ELF-1 (cell line): ENCODE data around the gene IL21R.

ENCODE experiments used
- DNase-seq: peaks from one replicate; pipeline ENCODE4 v3.0.0-alpha.2; 2016; ENCODE audit warnings: low read depth, low spot score

IL21R gene

DNA sequence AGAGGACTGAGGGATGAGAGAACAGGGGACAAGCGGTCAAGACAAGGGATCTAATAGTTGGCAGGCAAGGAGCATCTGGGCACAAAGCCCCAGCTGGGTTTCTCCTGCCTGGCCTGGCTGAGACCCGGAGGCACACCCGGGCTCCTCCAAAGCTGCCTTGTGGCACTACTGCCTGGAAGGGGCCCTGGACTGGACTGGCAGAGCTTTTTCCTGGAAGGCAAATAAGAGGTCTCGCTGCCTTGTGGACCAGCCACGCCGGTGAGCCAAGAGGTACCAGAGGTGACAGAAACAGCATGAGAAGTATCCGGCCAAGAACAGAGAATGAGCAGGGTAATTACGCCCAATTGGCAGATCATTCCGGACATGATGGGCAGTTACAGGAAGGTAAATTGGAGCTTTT is 83.2 kb downstream of the IL21R start:
- DNase-seq, result no peak

DNA sequence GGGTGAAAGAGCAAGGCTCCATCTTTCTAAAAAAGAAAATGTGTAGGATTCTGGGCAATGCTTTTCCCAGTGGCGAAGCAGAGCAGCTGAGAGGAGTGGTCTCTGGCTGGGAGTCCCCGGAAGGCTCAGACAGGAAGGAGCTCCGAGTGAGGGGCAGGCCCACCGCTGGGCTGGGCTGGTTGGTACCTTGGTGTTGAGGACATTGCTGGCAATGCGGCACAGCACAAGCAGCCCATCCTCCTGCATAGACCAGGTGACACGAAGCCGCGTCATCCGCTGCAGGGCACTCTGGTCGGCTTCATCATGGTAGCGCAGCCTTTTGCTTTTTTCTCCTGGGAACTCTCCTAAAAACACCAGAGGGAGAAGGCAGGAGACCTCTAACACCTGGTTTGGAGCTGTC is 83.8 kb downstream of the IL21R start:
- DNase-seq, result no peak

DNA sequence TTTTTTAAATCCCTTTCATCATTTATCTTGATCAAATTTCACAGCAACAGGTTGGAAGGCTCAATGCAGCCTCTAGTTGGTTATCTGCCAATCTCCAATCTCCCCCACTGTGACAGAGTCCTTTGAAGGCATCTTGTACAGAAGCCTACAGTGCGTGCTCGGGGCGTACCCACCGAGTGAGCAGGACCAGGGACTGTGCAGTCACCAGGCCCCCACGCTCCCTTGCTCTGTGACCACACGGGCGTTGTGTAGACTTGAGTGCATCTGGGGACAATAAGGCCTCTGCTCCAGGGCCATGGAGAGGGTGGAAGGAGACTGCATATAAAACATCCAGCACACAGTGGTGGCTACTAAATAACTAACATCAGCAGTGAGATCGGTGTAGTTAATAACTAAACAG is 84.4 kb downstream of the IL21R start:
- DNase-seq, result no peak

DNA sequence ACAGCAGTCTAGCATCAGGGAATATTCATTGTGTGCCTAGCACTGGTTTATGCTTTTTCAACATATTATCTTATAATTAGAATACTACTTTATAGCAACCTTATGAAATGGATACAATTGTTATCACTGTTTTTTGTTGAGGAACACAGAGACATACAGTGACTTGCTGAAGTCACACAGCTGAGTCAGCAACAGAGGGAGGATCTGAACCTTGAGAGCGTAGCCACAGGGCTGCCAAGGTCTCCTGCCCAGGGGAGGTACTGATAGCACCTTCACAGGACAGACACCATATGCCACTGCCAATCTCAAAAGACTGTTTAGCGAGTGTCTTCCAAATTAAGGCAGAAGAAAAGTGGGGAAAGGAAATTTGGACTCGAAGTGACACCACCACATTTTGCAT is 84.8 kb downstream of the IL21R start:
- no peak for DNase-seq

DNA sequence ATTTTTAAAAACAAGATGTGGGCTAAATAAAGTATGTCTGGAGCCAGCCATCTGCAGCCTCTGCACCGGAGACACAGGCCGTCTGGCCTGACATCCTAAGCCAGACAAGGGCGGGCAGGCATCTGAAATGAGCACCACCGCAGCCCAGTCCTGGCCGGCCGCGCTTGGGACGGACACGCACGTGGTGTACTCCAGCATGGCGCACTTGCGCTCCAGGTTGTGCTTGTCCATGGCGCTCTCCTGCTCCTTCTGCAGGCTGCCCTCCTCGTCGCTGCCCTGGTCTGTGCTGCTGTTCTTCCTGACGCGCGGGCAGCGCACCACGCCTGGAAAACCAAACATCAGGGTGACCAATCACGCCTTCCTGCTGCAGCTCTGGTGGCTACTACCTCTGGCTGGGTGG is 87.4 kb downstream of the IL21R start:
- DNase-seq, result no peak

DNA sequence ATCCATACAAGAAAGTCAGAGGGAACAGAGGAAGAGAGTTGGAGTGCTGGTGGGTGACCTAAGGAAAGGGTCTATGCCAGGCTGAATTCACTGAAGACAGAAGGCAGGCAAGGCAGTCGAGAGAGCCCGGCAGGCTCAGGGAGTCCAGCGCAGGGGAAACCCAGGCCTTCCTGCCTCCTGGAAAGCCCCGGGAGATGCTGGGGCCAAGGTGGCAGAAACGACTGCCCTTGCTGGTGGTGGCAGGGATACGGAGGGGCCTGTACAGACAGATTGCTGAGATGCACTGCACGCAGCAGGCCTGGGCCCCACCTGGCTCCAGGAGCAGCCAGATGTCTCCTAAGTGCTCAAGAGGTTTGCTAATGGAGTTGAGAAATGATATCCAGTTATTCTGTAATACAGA is 87.9 kb downstream of the IL21R start:
- DNase-seq, result no peak

DNA sequence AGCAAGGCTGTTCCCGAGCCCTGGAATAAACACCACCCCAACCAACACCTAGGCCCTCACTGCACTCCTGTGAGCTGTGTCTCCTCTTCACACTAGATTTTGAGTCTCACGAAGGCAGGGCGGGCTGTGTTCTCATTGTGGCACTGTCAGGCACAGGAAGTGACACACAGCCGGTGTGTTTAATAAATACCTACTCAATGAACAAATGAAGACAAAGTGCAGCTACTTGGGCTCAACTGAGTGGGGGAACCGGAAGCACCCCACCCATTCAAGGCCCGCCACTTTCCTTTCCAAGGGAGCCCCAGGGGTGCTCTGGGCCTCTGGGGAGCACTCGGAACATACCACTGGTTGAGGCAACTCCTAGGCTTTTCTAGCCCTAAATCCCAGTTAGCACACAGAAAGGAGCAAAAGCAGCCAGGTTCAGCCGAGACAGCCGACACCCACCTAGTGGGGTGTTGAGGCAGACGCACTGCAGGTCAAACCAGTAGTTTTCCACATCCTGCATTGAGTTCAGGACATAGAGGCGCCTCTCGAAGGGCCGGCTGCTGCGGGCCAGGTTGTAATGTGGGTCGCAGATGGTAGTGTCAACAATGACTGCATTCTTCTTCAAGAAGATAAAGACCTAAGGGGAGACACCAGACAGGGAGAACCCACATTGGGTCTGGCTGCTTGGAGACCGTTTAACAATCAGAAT is 90.1 kb downstream of the IL21R start:
- DNase-seq, result no peak

DNA sequence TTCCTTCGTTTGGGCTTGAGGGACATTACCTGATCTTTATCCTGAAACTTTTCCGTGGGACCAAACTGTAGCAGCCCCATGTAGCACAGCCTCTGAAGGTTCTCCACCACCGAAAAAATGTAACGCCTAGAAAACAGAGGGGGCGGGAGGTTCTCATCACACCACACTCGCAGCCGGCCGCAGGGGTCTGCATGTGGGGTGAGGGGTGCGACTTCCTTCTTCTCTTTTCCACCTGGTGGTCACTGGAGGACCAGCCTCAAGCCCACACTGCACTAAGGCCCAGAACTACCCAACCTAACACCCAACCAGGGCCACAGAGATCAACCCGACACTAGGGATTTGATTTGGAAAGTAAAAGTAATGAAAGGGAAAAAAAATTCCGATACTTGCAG is 90.6 kb downstream of the IL21R start:
- no peak for DNase-seq

DNA sequence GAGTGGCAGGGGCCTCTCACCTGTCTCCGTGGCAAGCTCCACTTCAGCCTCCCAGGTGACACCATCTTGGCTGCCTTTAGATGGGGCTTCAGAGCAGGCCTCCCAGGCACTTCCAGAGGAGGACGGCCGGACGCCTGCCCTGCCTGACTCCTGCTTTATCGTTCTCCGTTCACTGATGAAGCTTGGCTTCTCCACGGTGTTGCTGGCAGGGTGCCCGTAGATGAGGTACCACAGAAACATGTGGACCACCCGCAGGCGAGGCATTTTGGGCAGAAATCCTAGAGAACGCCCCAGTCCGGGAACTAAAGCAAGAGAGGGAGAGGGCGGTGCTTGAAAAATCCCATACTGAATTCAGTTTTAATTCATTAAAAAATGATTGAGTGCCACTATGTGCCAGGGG is 93.2 kb downstream of the IL21R start:
- DNase-seq, result no peak

DNA sequence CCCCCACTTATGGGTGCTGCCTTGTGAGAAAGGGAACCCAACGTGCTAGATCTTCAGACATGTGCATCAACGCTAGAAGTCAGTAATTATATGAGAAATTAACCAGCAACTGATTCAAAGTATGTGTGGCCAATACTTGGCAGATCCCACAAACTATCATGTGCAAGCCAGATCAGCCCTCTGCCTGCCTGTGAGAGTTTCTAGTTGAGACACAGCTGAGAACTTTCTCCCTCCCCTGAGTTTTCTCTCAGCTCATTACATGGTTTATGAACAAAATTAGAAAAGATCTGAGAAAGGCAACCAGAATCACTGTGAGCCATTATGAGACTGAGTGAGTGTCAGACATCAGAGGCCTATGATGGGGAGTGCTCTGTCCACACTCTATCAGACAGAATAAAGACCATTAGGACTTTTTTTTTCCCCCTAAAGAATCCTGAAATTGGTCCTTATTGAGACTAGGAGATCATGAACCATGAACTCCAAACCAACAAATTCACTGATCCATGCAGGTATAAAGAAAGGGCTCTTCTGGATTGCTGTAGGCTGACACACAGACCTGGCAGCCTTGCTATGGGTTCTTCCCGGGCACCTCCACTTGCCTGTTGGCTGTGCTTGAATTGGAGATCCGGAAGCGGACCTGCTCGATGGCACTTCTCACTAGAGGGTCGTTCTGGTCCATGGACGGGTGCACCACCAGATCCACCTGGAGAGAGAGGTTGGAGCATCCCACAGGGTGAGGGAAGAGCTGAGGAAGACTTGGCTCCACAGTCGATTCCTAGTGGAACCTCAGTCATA is 96.3 kb downstream of the IL21R start:
- DNase-seq, result no peak

DNA sequence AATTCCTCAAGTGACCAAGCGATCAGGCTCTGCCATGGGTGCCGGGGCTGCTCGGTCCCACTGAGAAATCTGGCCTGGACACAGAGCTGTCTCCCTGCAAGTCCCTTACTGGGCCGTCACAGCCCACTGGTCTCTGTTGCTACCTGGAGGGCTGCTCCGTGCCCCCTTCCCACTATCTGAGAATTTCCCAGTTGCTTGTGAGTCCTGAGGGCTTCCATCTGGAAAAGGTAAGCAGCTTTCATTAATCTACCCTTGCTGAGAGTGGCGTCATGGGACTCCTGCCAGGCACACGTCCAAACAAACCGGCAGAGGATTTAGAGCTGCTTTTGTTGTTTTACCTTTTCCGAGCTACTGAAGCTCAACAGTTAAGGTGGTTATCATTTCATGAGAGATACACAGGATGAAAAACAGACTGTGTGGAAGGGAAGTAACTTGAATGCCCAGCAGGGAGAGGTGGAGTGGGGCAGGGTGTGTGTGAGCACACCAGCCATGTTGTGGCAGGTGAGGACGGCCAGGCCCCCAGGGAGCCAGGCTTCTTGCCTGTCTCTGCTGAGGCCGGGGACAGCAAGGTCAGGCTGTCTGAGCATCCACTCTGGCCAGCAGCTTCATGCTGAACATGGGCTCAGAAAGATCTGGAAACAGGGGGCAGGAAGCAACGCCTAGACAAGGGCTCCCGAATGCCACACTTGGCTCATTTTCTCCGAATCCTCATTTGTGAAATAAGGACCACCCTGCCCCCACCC is 97.1 kb downstream of the IL21R start:
- no peak for DNase-seq

DNA sequence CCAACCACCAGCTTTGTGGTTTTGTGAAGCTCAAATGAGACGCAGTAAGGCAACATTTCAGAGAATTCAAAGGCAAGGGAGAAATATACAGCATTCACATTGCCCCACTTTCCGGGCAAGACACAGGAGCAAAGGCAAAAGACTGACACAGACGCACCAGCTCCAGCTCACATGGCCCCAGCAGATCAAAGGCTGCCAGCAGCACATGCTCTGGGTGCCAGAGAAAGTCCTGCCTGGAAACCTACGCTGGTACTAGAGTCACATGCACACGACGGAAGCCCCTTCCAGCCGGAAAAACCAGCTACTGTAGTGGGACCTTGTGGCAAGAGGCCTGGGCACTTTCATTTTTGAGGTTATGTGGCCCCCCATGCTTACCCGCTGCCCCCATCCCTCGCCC is 97.7 kb downstream of the IL21R start:
- DNase-seq, result no peak

DNA sequence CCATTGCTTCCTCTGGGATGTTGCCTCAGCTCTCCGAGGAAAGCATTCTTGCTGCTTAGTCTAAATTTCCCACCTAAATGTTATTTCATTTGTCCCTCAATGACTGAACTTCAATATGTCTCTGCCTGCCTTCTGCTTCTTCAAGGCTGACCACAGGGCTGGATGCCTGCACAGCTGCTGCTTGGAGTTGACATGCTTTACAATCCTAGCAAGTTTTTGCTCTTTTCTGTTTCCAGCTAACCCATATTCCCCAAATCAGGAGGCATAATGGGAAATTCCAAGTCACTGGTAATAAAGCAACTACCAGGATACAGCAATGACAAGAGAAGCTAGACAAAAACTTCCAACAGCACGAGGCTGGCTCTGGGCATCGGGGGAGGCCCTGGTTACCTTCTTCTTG is 98.8 kb downstream of the IL21R start:
- no peak for DNase-seq
